Measurements from ENCODE around the gene PRUNE2.
"Not testable (repeated sequence)": the region's sequence is repeated elsewhere in the genome, so short reads cannot be mapped to it uniquely, and the experiment has no call there.

Gene PRUNE2

GRCh38 chr9:76680716-76681425, 225.0 kb downstream of the PRUNE2 start:
- no peak for DNase-seq (ENCODE audit: extremely low read depth, low read depth)
- no peak for TF ChIP-seq CTCF (IDR thresholded peaks at IDR 0.05; ENCODE audit: low read depth, low read length)

GRCh38 chr9:76677481-76678055, 228.3 kb downstream of the PRUNE2 start:
- no peak for DNase-seq (ENCODE audit: extremely low read depth, low read depth)
- TF ChIP-seq CTCF (IDR thresholded peaks at IDR 0.05; ENCODE audit: low read depth, low read length) = no peak

- DNase-seq (ENCODE audit: extremely low read depth, low read depth) = no peak
- no peak for TF ChIP-seq CTCF (IDR thresholded peaks at IDR 0.05; ENCODE audit: low read depth, low read length)
Measured at GRCh38 chr9:76676857-76677256, 229.1 kb downstream of the PRUNE2 start.

- TF ChIP-seq CTCF (IDR thresholded peaks at IDR 0.05; ENCODE audit: low read depth, low read length) = no peak
- DNase-seq (ENCODE audit: extremely low read depth, low read depth) = no peak
Measured at GRCh38 chr9:76667521-76667957, 238.4 kb downstream of the PRUNE2 start.

- not testable (repeated sequence) for DNase-seq (ENCODE audit: extremely low read depth, low read depth)
- TF ChIP-seq CTCF (IDR thresholded peaks at IDR 0.05; ENCODE audit: low read depth, low read length) = peak; percentile 25
Measured at GRCh38 chr9:76665966-76666365, 239.9 kb downstream of the PRUNE2 start.

GRCh38 chr9:76665458-76665857, 240.5 kb downstream of the PRUNE2 start:
- no peak for TF ChIP-seq CTCF (IDR thresholded peaks at IDR 0.05; ENCODE audit: low read depth, low read length)
- no peak for DNase-seq (ENCODE audit: extremely low read depth, low read depth)

GRCh38 chr9:76664120-76664519, 241.8 kb downstream of the PRUNE2 start:
- DNase-seq (ENCODE audit: extremely low read depth, low read depth) = no peak
- TF ChIP-seq CTCF (IDR thresholded peaks at IDR 0.05; ENCODE audit: low read depth, low read length) = no peak

Data from AG09319 (cell line).